GM19351 (cell line): Measurements from ENCODE around the gene PEX7.
"Not testable (repeated sequence)": the region's sequence is repeated elsewhere in the genome, so short reads cannot be mapped to it uniquely, and the experiment has no call there.

Source experiments
- ATAC-seq: cut with Tn5 transposase; IDR thresholded peaks from one replicate; pipeline ENCODE4 v1.9.1; 2021; ENCODE audit warnings: mild to moderate bottlenecking, moderate library complexity; ENCODE audit not compliant: unreplicated experiment

PEX7 gene

GRCh38 chr6:136949957-136950356 is 127.6 kb downstream of the PEX7 start:
- not testable (repeated sequence) for ATAC-seq

GRCh38 chr6:136950436-136951126 is 128.2 kb downstream of the PEX7 start:
- no peak for ATAC-seq

- ATAC-seq: no peak
These were observed 130.4 kb downstream of the PEX7 start for GRCh38 chr6:136952714-136953260.

- no peak for ATAC-seq
These were observed 132.7 kb downstream of the PEX7 start for GRCh38 chr6:136955123-136955522.

GRCh38 chr6:136956590-136957544 is 134.5 kb downstream of the PEX7 start:
- no peak for ATAC-seq

GRCh38 chr6:136958168-136958567 is 135.8 kb downstream of the PEX7 start:
- ATAC-seq: no peak

GRCh38 chr6:136959471-136959891 is 137.1 kb downstream of the PEX7 start:
- ATAC-seq: no peak

GRCh38 chr6:136959935-136960334 is 137.5 kb downstream of the PEX7 start:
- not testable (repeated sequence) for ATAC-seq

GRCh38 chr6:136960781-136961180 is 138.4 kb downstream of the PEX7 start:
- no peak for ATAC-seq

GRCh38 chr6:136961848-136962247 is 139.5 kb downstream of the PEX7 start:
- no peak for ATAC-seq

- no peak for ATAC-seq
These were observed 140.3 kb downstream of the PEX7 start for GRCh38 chr6:136962661-136963060.

GRCh38 chr6:136963259-136963658 is 140.9 kb downstream of the PEX7 start:
- no peak for ATAC-seq
